Neural cell (in vitro differentiated cells): Measurements from ENCODE around the gene ZC3H8. TPM values are rescaled to one million over a fixed set of nuclear protein-coding genes. Genes with fewer than 3 reads are reported as not detected.

Source experiments
- H2AFZ ChIP-seq: fragments of 200-600, 300-800 bp; sonication (generic), shearing (Covaris generic); 2 replicates; pipeline ENCODE4 v1.6.0; 2014; ENCODE audit warnings: low read depth, mild to moderate bottlenecking, antibody characterized with exemption, low read length, moderate library complexity
- H3F3A ChIP-seq: fragments of 200-600 bp; shearing (Covaris generic); 2 replicates; pipeline ENCODE4 v1.6.1; 2016; ENCODE audit warnings: mild to moderate bottlenecking, moderate library complexity, mixed read lengths, antibody characterized with exemption, low read length; ENCODE audit not compliant: insufficient read depth, poor library complexity, severe bottlenecking
- H3K27ac ChIP-seq: fragments of 200-600, 300-800 bp; sonication (generic), shearing (Covaris generic); 2 replicates; pipeline ENCODE4 v1.5.1; 2014; ENCODE audit warnings: mild to moderate bottlenecking, low read length, moderate library complexity
- H3K27me3 ChIP-seq: fragments of 300-800, 200-600 bp; sonication (generic), shearing (Covaris generic); 2 replicates; pipeline ENCODE4 v1.6.0; 2014; ENCODE audit warnings: mild to moderate bottlenecking, low read depth, low read length, moderate library complexity; ENCODE audit not compliant: insufficient read depth
- H3K36me3 ChIP-seq: fragments of 300-800, 200-600 bp; sonication (generic), shearing (Covaris generic); 2 replicates; pipeline ENCODE4 v1.5.1; 2014; ENCODE audit warnings: mild to moderate bottlenecking, antibody characterized with exemption, low read length, moderate library complexity; ENCODE audit not compliant: insufficient read depth
- H3K4me2 ChIP-seq: fragments of 300-800, 200-600 bp; sonication (generic), shearing (Covaris generic); 2 replicates; pipeline ENCODE4 v1.6.0; 2014; ENCODE audit warnings: mild to moderate bottlenecking, low read length
- H3K4me3 ChIP-seq: fragments of 300-800, 200-600 bp; sonication (generic), shearing (Covaris generic); 2 replicates; pipeline ENCODE4 v1.5.1; 2014; ENCODE audit warnings: mild to moderate bottlenecking, low read length, moderate library complexity
- H3K79me2 ChIP-seq: fragments of 200-600 bp; shearing (Covaris generic); replicated peaks from 2 replicates; pipeline ENCODE4 v1.6.0; 2014; ENCODE audit warnings: mild to moderate bottlenecking, low read length, moderate library complexity; ENCODE audit not compliant: insufficient read depth
- H3K9ac ChIP-seq: fragments of 300-800, 200-600 bp; sonication (generic), shearing (Covaris generic); 2 replicates; pipeline ENCODE4 v1.6.1; 2016; ENCODE audit warnings: mild to moderate bottlenecking, low read length, mixed read lengths
- H3K9me2 ChIP-seq: fragments of 200-600 bp; shearing (Covaris generic); 2 replicates; pipeline ENCODE4 v1.6.1; 2016; ENCODE audit warnings: mild to moderate bottlenecking, low read length, mixed read lengths; ENCODE audit not compliant: insufficient read depth
- H3K9me3 ChIP-seq: fragments of 200-600, 300-800 bp; sonication (generic), shearing (Covaris generic); 2 replicates; pipeline ENCODE4 v1.6.1; 2016; ENCODE audit warnings: mild to moderate bottlenecking, mixed run types, low read length, moderate library complexity, mixed read lengths
- H4K20me1 ChIP-seq: fragments of 200-600 bp; shearing (Covaris generic); 2 replicates; pipeline ENCODE4 v1.6.1; 2016; ENCODE audit warnings: mild to moderate bottlenecking, mixed run types; ENCODE audit not compliant: insufficient read depth
- EP300 ChIP-seq: fragments of 450-650 bp; conservative IDR thresholded peaks from 2 replicates; pipeline ENCODE4 v1.6.1; 2014; ENCODE audit warnings: antibody characterized with exemption, mild to moderate bottlenecking, moderate library complexity; ENCODE audit not compliant: poor library complexity, severe bottlenecking
- EZH2 ChIP-seq: fragments of 200-600, 300-800 bp; shearing (Covaris generic), sonication (generic); IDR thresholded peaks from 2 replicates; pipeline ENCODE4 v1.6.1; 2014; ENCODE audit warnings: antibody characterized with exemption, low read length, borderline replicate concordance, mild to moderate bottlenecking; ENCODE audit not compliant: insufficient read depth, poor library complexity, severe bottlenecking
- POLR2AphosphoS5 ChIP-seq: IDR thresholded peaks from 2 replicates; pipeline ENCODE4 v1.6.1; 2012
- RAD21 ChIP-seq: fragments of 450-650 bp; conservative IDR thresholded peaks from 2 replicates; pipeline ENCODE4 v1.6.1; 2014; ENCODE audit warnings: antibody characterized with exemption, mild to moderate bottlenecking, moderate library complexity
- REST ChIP-seq: IDR thresholded peaks from 2 replicates; pipeline ENCODE4 v1.6.1; 2012; ENCODE audit warnings: borderline replicate concordance
- SMC3 ChIP-seq: fragments of 450-650 bp; conservative IDR thresholded peaks from 2 replicates; pipeline ENCODE4 v1.6.1; 2014; ENCODE audit warnings: antibody characterized with exemption, mild to moderate bottlenecking, moderate library complexity; ENCODE audit not compliant: poor library complexity
- TAF1 ChIP-seq: IDR thresholded peaks from 2 replicates; pipeline ENCODE4 v1.6.1; 2012; ENCODE audit warnings: low read depth
- polyA plus RNA-seq: library from polyadenylated mRNA; depleted of rRNA; stranded (reverse); fragments of >200 nt; gene quantifications from 2 replicates; pipeline ENCODE4 v1.2.3, GENCODE V29; 2014
- TF ChIP-seq, protein P1 (sequence below): fragments of 450-650 bp; IDR thresholded peaks from 2 replicates; pipeline ENCODE4 v1.5.1; 2014; ENCODE audit warnings: antibody characterized with exemption, mild to moderate bottlenecking, moderate library complexity; ENCODE audit not compliant: poor library complexity, severe bottlenecking

Gene ZC3H8
- polyA plus RNA-seq, 1 donor from 2014 or later = 26.5 TPM

DNA sequence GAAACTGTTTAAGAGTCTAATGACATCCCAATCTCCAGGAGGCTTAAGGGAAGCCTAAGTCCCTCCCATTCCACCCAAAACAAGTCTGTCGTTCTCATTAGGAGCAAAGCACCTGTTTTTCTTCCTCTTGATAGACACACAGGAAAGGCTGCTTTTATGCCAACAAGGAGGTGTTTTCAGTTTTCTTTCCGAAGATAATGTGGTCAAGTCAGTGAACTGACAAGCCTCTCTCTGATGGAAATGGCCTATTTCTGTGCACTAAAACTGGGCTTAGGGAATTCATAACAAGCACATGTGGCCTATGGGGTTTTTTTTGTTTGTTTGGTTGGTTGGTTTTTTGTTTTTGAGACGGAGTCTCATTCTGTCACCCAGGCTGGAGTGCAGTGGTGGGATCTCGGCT, 80.5 kb downstream of the ZC3H8 start:
- TF ChIP-seq EZH2 = no peak
- TF ChIP-seq RAD21 = no peak
- no peak for TF ChIP-seq TAF1
- TF ChIP-seq EP300 = no peak
- TF ChIP-seq REST = no peak
- H3K9ac ChIP-seq = no peak overlapping the region
- no peaks in the 10 kb centered on the region for H3K9me2 ChIP-seq
- H3K27ac ChIP-seq = no peak overlapping the region
- H3K4me2 ChIP-seq = no peak overlapping the region
- no peaks in the 10 kb centered on the region for H3F3A ChIP-seq
- no peak overlapping the region for H3K4me3 ChIP-seq
- H4K20me1 ChIP-seq = no peaks in the 10 kb centered on the region
- peaks cover under 1% of the 10 kb centered on the region for H3K9me3 ChIP-seq
- H3K79me2 ChIP-seq = no peaks in the 10 kb centered on the region
- H3K36me3 ChIP-seq = no peaks in the 10 kb centered on the region
- no peaks in the 10 kb centered on the region for H3K27me3 ChIP-seq
- no peak overlapping the region for H2AFZ ChIP-seq

- no peak overlapping the region for H3K27ac ChIP-seq
- no peak overlapping the region for H3K4me2 ChIP-seq
- H3K79me2 ChIP-seq = no peaks in the 10 kb centered on the region
- no peaks in the 10 kb centered on the region for H3K27me3 ChIP-seq
- H4K20me1 ChIP-seq = no peaks in the 10 kb centered on the region
- H3K9me2 ChIP-seq = no peaks in the 10 kb centered on the region
- no peak overlapping the region for H2AFZ ChIP-seq
- H3K4me3 ChIP-seq = no peak overlapping the region
- H3K9ac ChIP-seq = no peak overlapping the region
- no peaks in the 10 kb centered on the region for H3K36me3 ChIP-seq
- TF ChIP-seq EP300 = no peak
- H3K9me3 ChIP-seq = no peaks in the 10 kb centered on the region
- H3F3A ChIP-seq = no peaks in the 10 kb centered on the region
These were observed 81.1 kb downstream of the ZC3H8 start for GRCh38 chr2:112173646-112174319.

- H3K9ac ChIP-seq = no peak overlapping the region
- TF ChIP-seq EZH2 (no peak), TAF1 (no peak), EP300 (no peak), REST (no peak), POLR2AphosphoS5 (no peak), RAD21 (no peak), SMC3 (no peak)
- TF ChIP-seq, protein P1, sequence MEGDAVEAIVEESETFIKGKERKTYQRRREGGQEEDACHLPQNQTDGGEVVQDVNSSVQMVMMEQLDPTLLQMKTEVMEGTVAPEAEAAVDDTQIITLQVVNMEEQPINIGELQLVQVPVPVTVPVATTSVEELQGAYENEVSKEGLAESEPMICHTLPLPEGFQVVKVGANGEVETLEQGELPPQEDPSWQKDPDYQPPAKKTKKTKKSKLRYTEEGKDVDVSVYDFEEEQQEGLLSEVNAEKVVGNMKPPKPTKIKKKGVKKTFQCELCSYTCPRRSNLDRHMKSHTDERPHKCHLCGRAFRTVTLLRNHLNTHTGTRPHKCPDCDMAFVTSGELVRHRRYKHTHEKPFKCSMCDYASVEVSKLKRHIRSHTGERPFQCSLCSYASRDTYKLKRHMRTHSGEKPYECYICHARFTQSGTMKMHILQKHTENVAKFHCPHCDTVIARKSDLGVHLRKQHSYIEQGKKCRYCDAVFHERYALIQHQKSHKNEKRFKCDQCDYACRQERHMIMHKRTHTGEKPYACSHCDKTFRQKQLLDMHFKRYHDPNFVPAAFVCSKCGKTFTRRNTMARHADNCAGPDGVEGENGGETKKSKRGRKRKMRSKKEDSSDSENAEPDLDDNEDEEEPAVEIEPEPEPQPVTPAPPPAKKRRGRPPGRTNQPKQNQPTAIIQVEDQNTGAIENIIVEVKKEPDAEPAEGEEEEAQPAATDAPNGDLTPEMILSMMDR = no peak
- no peaks in the 10 kb centered on the region for H4K20me1 ChIP-seq
- no peaks in the 10 kb centered on the region for H3K9me3 ChIP-seq
- H3F3A ChIP-seq = no peaks in the 10 kb centered on the region
- H3K36me3 ChIP-seq = no peaks in the 10 kb centered on the region
- no peak overlapping the region for H3K4me2 ChIP-seq
- H3K27ac ChIP-seq = no peak overlapping the region
- no peak overlapping the region for H2AFZ ChIP-seq
- H3K4me3 ChIP-seq = no peak overlapping the region
- H3K79me2 ChIP-seq = no peaks in the 10 kb centered on the region
- no peaks in the 10 kb centered on the region for H3K9me2 ChIP-seq
- H3K27me3 ChIP-seq = no peaks in the 10 kb centered on the region
These were observed 84.3 kb downstream of the ZC3H8 start for GRCh38 chr2:112170495-112170894.
